Left hindlimb (tissue), 1 donor: ENCODE results near the gene RASSF7.

ENCODE experiments used
- DNase-seq: peaks from one replicate; pipeline ENCODE4 v3.0.0-alpha.2; 2018

The RASSF7 gene

GRCh38 chr11:611001-611996, 50.5 kb downstream of the RASSF7 start:
- no peak for DNase-seq

GRCh38 chr11:612201-612960, 51.6 kb downstream of the RASSF7 start:
- peak; percentile 68 for DNase-seq

- DNase-seq = no peak
Measured at GRCh38 chr11:612961-613300, 52.2 kb downstream of the RASSF7 start.

- DNase-seq = peak; percentile 73
Measured at GRCh38 chr11:613369-613968, 52.7 kb downstream of the RASSF7 start.
